Erythroblast (primary cell): ENCODE data around the gene TRAPPC2.

Experiments used
- GATA1 ChIP-seq: IDR thresholded peaks from 2 replicates; pipeline ENCODE4 v1.6.1; 2011; ENCODE audit warnings: low read depth, mild to moderate bottlenecking, control low read depth, low read length, moderate library complexity
- POLR2A ChIP-seq: IDR thresholded peaks from 2 replicates; pipeline ENCODE4 v1.6.1; 2011; ENCODE audit warnings: mild to moderate bottlenecking, low read length

GRCh38 chrX:13754765-13755164 lies 20.3 kb upstream of the TRAPPC2 start:
- TF ChIP-seq POLR2A (no peak), GATA1 (no peak)
